ENCODE data around the gene GIMAP1.

DNA sequence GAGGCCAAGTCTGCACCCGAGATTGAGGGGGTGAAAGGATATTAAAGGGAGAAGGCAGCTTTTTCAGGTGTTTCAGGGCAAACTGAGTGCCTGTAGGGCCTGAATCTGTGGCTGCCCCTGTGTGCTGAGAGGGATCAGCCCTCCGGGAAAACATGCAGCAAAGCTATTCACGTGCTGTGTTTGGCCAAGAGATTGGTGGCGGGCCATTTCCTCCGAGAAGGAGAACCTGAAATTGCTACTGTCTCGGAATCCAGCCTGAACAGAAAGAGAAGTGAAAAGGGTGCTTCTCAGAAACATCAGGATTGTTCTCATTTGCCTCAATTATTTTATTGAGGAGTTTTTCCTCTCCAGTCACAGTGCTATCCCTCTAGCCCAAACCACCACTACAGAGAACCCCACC, 36.8 kb downstream of the GIMAP1 start:
- TF ChIP-seq CTCF (IDR thresholded peaks at IDR 0.05) = no peak
- no peak for TF ChIP-seq POLR2A (IDR thresholded peaks at IDR 0.05)

Data from ovary (tissue), 3 donors.